H9 (cell line): ENCODE measurements around the gene ZNF385B. TPM values are rescaled to one million over a fixed set of nuclear protein-coding genes. Genes with fewer than 3 reads are reported as not detected.

ENCODE experiments used
- DNase-seq: peaks from one replicate; pipeline ENCODE4 v3.0.0-alpha.2; 2017
- H2AFZ ChIP-seq: one replicate; pipeline ENCODE4 v1.6.1; 2013; ENCODE audit warnings: mild to moderate bottlenecking, low read length, control low read depth, moderate library complexity
- H2AK5ac ChIP-seq: 2 replicates; pipeline ENCODE4 v1.6.1; 2013; ENCODE audit warnings: low read length, control low read depth, mixed read lengths; ENCODE audit not compliant: insufficient read length
- H2BK120ac ChIP-seq: one replicate; pipeline ENCODE4 v1.6.1; 2013; ENCODE audit warnings: low read depth, mild to moderate bottlenecking, low read length, control low read depth, inconsistent platforms; ENCODE audit not compliant: poor library complexity, severe bottlenecking
- H2BK12ac ChIP-seq: 2 replicates; pipeline ENCODE4 v1.6.1; 2013; ENCODE audit warnings: low read length, control low read depth, mixed read lengths, low read depth; ENCODE audit not compliant: insufficient read length
- H2BK15ac ChIP-seq: 2 replicates; pipeline ENCODE4 v1.6.1; 2013; ENCODE audit warnings: low read depth, low read length, control low read depth
- H2BK20ac ChIP-seq: one replicate; pipeline ENCODE4 v1.6.1; 2013; ENCODE audit warnings: low read depth, mild to moderate bottlenecking, low read length, control low read depth, inconsistent platforms; ENCODE audit not compliant: poor library complexity, severe bottlenecking
- H2BK5ac ChIP-seq: 2 replicates; pipeline ENCODE4 v1.6.1; 2013; ENCODE audit warnings: low read length, control low read depth, mixed read lengths; ENCODE audit not compliant: insufficient read length
- H3K14ac ChIP-seq: 2 replicates; pipeline ENCODE4 v1.6.1; 2013; ENCODE audit warnings: low read length, control low read depth; ENCODE audit not compliant: insufficient read depth
- H3K18ac ChIP-seq: 2 replicates; pipeline ENCODE4 v1.6.1; 2013; ENCODE audit warnings: low read depth, mild to moderate bottlenecking, mixed read lengths, low read length, control low read depth; ENCODE audit not compliant: insufficient read length
- H3K23ac ChIP-seq: 2 replicates; pipeline ENCODE4 v1.6.1; 2013; ENCODE audit warnings: low read length, control low read depth, mixed read lengths, low read depth; ENCODE audit not compliant: insufficient read length
- H3K23me2 ChIP-seq: 2 replicates; pipeline ENCODE4 v1.6.1; 2013; ENCODE audit warnings: low read depth, mild to moderate bottlenecking, mixed read lengths, low read length, control low read depth; ENCODE audit not compliant: insufficient read length, poor library complexity, severe bottlenecking
- H3K27ac ChIP-seq: 2 replicates; pipeline ENCODE4 v1.5.1; 2013; ENCODE audit warnings: low read length, control low read depth, mixed read lengths, low read depth; ENCODE audit not compliant: insufficient read length
- H3K27me3 ChIP-seq: 2 replicates; pipeline ENCODE4 v1.6.1; 2013; ENCODE audit warnings: low read length, control low read depth, inconsistent platforms; ENCODE audit not compliant: insufficient read depth
- H3K4ac ChIP-seq: 2 replicates; pipeline ENCODE4 v1.6.1; 2013; ENCODE audit warnings: low read depth, mild to moderate bottlenecking, control low read depth, inconsistent platforms, low read length, moderate library complexity
- H3K4me1 ChIP-seq: 2 replicates; pipeline ENCODE4 v1.6.1; 2013; ENCODE audit warnings: low read length, control low read depth, inconsistent platforms; ENCODE audit not compliant: insufficient read depth
- H3K4me2 ChIP-seq: 2 replicates; pipeline ENCODE4 v1.6.1; 2013; ENCODE audit warnings: low read length, control low read depth, mixed read lengths; ENCODE audit not compliant: insufficient read length, insufficient read depth
- H3K56ac ChIP-seq: 2 replicates; pipeline ENCODE4 v1.6.1; 2013; ENCODE audit warnings: low read depth, mild to moderate bottlenecking, mixed read lengths, low read length, control low read depth; ENCODE audit not compliant: insufficient read length
- H3K79me1 ChIP-seq: 2 replicates; pipeline ENCODE4 v1.6.1; 2013; ENCODE audit warnings: low read depth, mild to moderate bottlenecking, moderate library complexity, low read length, control low read depth, inconsistent platforms; ENCODE audit not compliant: insufficient read depth, poor library complexity, severe bottlenecking
- H3K79me2 ChIP-seq: 2 replicates; pipeline ENCODE4 v1.6.1; 2013; ENCODE audit warnings: low read length, control low read depth, inconsistent platforms; ENCODE audit not compliant: insufficient read depth
- H3K9ac ChIP-seq: 2 replicates; pipeline ENCODE4 v1.6.1; 2013; ENCODE audit warnings: low read length, control low read depth, mixed read lengths; ENCODE audit not compliant: insufficient read length; ENCODE audit errors: extremely low read depth
- H3K9me3 ChIP-seq: one replicate; pipeline ENCODE4 v1.6.1; 2013; ENCODE audit warnings: low read depth, low read length, inconsistent platforms; ENCODE audit not compliant: control insufficient read depth
- H3T11ph ChIP-seq: one replicate; pipeline ENCODE4 v1.6.1; 2013; ENCODE audit warnings: mild to moderate bottlenecking, low read length, control low read depth, inconsistent platforms
- H4K20me1 ChIP-seq: one replicate; pipeline ENCODE4 v1.6.1; 2013; ENCODE audit not compliant: control insufficient read depth, insufficient read length, insufficient read depth
- H4K5ac ChIP-seq: 2 replicates; pipeline ENCODE4 v1.6.1; 2013; ENCODE audit warnings: low read depth, mild to moderate bottlenecking, mixed read lengths, low read length, control low read depth; ENCODE audit not compliant: insufficient read length
- H4K8ac ChIP-seq: replicated peaks from 2 replicates; pipeline ENCODE4 v1.6.1; 2013; ENCODE audit warnings: low read length, control low read depth, mixed read lengths, low read depth; ENCODE audit not compliant: insufficient read length
- H4K91ac ChIP-seq: 2 replicates; pipeline ENCODE4 v1.6.1; 2013; ENCODE audit warnings: low read depth, mild to moderate bottlenecking, moderate library complexity, mixed read lengths, low read length, control low read depth; ENCODE audit not compliant: insufficient read length
- H3K27ac Mint-ChIP-seq, 3 experiments: 2 replicates in 2 of 3; 3 replicates in 1 of 3; pipeline ENCODE4 v1.8.0; 2020 to 2021; ENCODE audit warnings: mixed read lengths in 3 of 3, mild to moderate bottlenecking in 1 of 3, moderate library complexity in 1 of 3
- H3K27me3 Mint-ChIP-seq: 2 replicates; pipeline ENCODE4 v1.8.0; 2021; ENCODE audit warnings: low read depth, mild to moderate bottlenecking, moderate library complexity, mixed read lengths
- H3K36me3 Mint-ChIP-seq, 3 experiments: 2 replicates in 2 of 3; 3 replicates in 1 of 3; pipeline ENCODE4 v1.8.0; 2020 to 2021; ENCODE audit warnings: low read depth in 3 of 3, mixed read lengths in 3 of 3; ENCODE audit not compliant: insufficient read depth in 1 of 3
- H3K4me1 Mint-ChIP-seq, 2 experiments: 2 replicates each; pipeline ENCODE4 v1.8.0; 2020; ENCODE audit warnings: mixed read lengths in 2 of 2
- H3K4me3 Mint-ChIP-seq, 2 experiments: 2 replicates in 1 of 2; 3 replicates in 1 of 2; pipeline ENCODE4 v1.8.0; 2020 to 2021; ENCODE audit warnings: mild to moderate bottlenecking in 2 of 2, mixed read lengths in 2 of 2, moderate library complexity in 1 of 2
- H3K9me3 Mint-ChIP-seq, 2 experiments: 2 replicates in 1 of 2; 3 replicates in 1 of 2; pipeline ENCODE4 v1.8.0; 2020; ENCODE audit warnings: mild to moderate bottlenecking in 2 of 2, mixed read lengths in 2 of 2, moderate library complexity in 1 of 2
- CTCF ChIP-seq: fragments of 200-600 bp; sonication (generic); conservative IDR thresholded peaks from 3 replicates; pipeline ENCODE4 v1.8.0; 2021; ENCODE audit warnings: antibody characterized with exemption, mild to moderate bottlenecking
- total RNA-seq: library from RNA; stranded (reverse); gene quantifications from 2 replicates; pipeline ENCODE4 v1.2.1, GENCODE V29; 2021

The ZNF385B gene
- total RNA-seq, 1 experiment from 2014 or later, result 2.1 TPM

GRCh38 chr2:179403624-179404023 lies 457.8 kb downstream of the ZNF385B start:
- no peak overlapping the region for H4K5ac ChIP-seq
- no peaks in the 10 kb centered on the region; a peak in 1 of 7 replicates for H3K36me3 Mint-ChIP-seq
- H3K4ac ChIP-seq, result no peak overlapping the region
- no peak overlapping the region for H2BK5ac ChIP-seq
- H2BK20ac ChIP-seq, result no peak overlapping the region
- H4K20me1 ChIP-seq, result no peaks in the 10 kb centered on the region
- H2BK120ac ChIP-seq, result no peak overlapping the region
- TF ChIP-seq CTCF, result no peak
- no peak overlapping the region for H4K8ac ChIP-seq
- H3K4me1 ChIP-seq, result no peaks in the 10 kb centered on the region
- H3K14ac ChIP-seq, result no peak overlapping the region
- H3K4me2 ChIP-seq, result no peak overlapping the region
- no peaks in the 10 kb centered on the region for H3K27me3 ChIP-seq
- H4K91ac ChIP-seq, result no peak overlapping the region
- no peak overlapping the region for H2BK15ac ChIP-seq
- H3K56ac ChIP-seq, result no peak overlapping the region
- no peak overlapping the region for H2AFZ ChIP-seq
- no peak overlapping the region for H3K23ac ChIP-seq
- no peak overlapping the region for H3K27ac ChIP-seq
- H3K9me3 ChIP-seq, result no peaks in the 10 kb centered on the region
- no peak overlapping the region for H3K27ac Mint-ChIP-seq
- no peak for DNase-seq
- no peak overlapping the region for H3T11ph ChIP-seq
- no peaks in the 10 kb centered on the region for H3K23me2 ChIP-seq
- no peaks in the 10 kb centered on the region for H3K79me2 ChIP-seq
- no peak overlapping the region for H3K4me3 Mint-ChIP-seq
- H2BK12ac ChIP-seq, result no peak overlapping the region
- no peaks in the 10 kb centered on the region for H3K27me3 Mint-ChIP-seq
- H3K9ac ChIP-seq, result no peak overlapping the region
- H2AK5ac ChIP-seq, result no peak overlapping the region
- H3K9me3 Mint-ChIP-seq, result no peaks in the 10 kb centered on the region
- no peaks in the 10 kb centered on the region for H3K4me1 Mint-ChIP-seq
- no peak overlapping the region for H3K18ac ChIP-seq
- H3K79me1 ChIP-seq, result no peaks in the 10 kb centered on the region
